GM21619 (cell line): ENCODE data around the gene PRPF38A.
"Not testable (repeated sequence)": the region's sequence is repeated elsewhere in the genome, so short reads cannot be mapped to it uniquely, and the experiment has no call there.

Experiments
- ATAC-seq: cut with Tn5 transposase; IDR thresholded peaks from one replicate; pipeline ENCODE4 v1.9.1; 2021; ENCODE audit not compliant: unreplicated experiment

The PRPF38A gene

GRCh38 chr1:52404116-52404974 is at the start of gene PRPF38A, which contains the start of gene ORC1:
Gene PRPF38A, plus strand, starts transcription at chr1:52404602. Its CDS starts 148 bp downstream, at chr1:52404750.
Gene ORC1, minus strand, starts transcription at chr1:52404423. Its CDS starts 2,200 bp downstream, at chr1:52402223.
- peak; percentile 92 for ATAC-seq

DNA sequence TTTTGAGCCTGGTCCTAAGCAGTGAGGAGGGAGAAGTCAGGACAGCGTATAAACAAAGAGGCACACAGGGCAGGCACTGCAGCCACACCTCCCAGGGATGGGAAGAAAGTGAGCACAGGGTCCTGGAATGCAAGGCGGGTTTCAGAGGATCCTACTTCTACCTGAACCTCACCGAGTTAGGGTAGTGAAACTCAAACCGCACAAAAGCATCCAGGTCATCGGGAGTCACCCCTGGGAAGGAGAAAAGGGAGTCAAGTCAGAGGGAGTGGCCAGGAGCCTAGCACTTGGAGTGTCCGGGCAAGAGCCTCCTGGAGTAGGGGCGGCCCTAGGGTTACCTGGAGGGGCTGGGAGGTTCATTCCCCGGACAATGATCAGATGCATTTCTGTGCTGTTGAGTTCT is 49.0 kb upstream of the PRPF38A start:
- ATAC-seq, result no peak

DNA sequence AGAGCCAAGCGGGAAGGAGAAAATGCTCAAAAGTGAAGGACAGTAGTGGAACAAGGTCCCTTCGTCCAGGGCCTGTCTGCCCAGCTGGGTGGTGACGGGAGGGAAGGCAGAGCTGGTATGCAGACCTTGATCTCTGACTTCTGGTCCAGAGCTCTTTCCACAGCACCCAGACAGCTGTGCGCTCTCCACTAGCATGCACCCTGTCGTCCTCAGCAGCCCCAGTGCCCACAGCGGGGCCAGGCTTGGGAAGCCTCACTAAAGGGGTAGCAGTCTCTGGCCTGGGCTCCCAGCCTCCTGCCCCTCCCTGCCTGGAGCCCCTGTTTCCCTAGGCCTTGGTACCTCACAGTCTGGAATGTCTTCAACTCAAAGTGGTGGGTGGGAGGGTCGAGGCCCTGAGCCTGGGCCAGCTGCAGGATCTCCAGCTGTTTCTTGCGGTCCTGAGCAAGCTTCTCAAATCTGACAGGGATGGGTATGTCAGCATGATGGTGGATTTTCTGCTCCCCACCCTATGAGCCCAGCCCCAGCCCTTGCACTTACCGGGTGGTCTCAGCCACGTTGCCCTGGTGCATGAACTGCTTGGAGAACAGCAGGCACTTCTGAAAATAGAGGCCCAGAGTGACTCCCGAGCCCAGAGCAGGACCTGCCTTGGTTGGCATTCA is 48.4 kb upstream of the PRPF38A start:
- no peak for ATAC-seq

GRCh38 chr1:52356818-52357355 is 47.5 kb upstream of the PRPF38A start:
- ATAC-seq, result no peak

- ATAC-seq, result no peak
Measured at GRCh38 chr1:52357397-52357796, 47.0 kb upstream of the PRPF38A start.

DNA sequence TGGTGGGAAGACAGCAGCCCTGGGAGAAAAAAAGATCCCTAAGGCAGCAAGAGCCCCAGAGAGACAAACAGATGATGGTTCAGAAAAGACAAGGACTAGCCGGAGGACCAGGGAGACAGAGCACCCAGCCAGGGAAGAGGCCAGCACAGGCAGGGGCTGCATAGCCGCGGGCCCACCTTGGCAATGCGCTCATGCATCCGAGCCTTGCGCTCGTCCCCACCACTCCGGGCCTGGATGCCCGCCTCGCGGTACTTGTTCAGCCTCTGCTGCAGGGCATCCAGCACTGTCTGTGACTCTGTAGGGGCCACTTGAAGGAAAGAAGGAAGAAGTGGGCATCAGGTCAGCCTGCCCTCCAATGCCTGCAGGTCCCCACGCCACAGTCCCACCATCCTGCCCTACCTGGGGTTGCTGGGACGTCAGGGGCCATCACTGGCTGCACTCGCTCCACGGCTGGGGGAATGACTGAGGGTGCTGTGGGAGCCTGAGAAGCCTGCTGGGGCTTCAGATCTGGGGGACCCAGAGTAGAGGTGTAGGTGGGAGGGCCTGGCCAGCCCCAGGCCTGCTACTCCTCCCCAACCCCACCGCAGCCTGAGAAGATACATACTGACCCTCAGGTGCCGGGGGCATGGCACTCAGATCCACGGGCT is 45.4 kb upstream of the PRPF38A start:
- no peak for ATAC-seq

DNA sequence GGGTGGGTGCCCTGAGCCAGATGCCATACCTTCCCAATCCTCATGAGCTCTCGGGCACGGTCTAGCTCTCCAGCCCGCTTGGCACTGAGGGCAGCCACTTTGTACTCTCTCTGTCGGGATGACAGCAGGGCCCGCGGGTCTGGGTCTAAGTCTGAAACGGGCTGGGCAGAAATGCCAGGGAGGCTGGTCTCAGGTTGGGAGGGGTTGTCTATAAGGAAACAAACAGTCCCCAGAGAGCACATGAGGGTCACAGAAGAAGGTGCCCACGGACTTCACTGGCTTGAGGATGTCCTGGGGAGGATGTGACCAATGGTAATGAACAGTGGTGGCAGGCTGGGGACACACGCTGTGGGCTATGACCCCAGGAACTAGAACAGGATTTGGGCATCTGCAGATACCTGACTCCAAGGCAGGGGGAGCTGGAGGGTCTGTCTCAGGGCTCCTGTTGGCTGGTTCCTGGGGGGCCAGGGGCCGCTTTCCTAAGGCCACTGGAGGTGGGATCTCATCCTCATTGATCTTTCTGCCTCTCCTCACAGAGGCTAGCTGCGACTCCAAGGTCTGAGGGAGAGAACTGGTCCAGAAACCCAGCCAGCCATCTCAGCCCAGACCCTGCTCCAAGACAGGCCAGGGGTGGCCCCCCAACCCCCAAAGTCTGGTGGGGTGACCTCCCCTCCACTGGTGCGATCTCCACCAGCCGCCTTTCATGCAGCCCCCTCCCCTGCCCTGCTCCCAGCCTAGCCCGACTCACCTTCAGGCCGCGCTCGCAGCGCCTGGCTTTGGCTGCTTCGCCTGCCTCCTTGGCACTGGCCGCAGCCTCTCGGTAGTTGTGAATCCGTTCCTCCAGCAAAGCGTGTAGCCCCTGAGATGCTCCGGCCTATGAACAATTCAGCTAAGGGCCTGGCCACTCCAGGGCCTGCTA is 44.5 kb upstream of the PRPF38A start:
- ATAC-seq, result no peak

- ATAC-seq, result no peak
Measured at GRCh38 chr1:52360595-52360968, 43.8 kb upstream of the PRPF38A start.

DNA sequence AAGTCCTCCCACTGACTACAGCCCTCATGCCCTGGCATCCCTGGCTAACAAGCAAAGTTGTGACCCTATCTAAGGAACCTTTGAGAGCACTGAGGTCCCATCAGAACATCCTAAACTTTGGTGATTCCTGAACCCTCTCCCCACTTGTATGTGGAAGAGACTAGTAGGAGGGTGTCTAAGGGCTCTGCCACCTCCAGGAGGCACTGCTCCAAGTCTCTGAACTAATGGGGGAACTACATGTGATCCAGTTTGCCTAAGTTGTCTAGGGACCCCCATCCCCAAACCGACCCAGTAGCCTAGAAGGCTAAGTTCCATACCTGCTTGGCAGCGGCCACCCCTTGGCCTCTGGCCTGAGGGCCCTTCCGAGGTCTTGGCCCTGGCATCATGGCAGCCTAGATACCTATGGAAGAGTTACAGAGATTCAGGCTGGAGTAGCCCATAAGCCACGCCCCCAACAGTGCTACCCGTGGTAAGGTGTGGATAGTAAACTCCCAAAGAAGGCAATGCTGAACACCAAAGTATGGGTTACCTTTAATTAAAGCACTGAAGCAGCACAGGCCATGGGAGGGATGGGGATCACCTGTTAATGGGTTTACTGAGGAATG is 40.1 kb upstream of the PRPF38A start:
- ATAC-seq, result no peak

GRCh38 chr1:52365071-52365745 is 39.2 kb upstream of the PRPF38A start:
- no peak for ATAC-seq

- peak; percentile 91 for ATAC-seq
Measured at GRCh38 chr1:52365746-52366516, 38.5 kb upstream of the PRPF38A start, which contains the start of gene CC2D1B. Gene CC2D1B, minus strand, starts transcription at chr1:52366205. Its CDS starts 1,585 bp downstream, at chr1:52364620.

- no peak for ATAC-seq
Measured at GRCh38 chr1:52366517-52366827, 37.9 kb upstream of the PRPF38A start.

DNA sequence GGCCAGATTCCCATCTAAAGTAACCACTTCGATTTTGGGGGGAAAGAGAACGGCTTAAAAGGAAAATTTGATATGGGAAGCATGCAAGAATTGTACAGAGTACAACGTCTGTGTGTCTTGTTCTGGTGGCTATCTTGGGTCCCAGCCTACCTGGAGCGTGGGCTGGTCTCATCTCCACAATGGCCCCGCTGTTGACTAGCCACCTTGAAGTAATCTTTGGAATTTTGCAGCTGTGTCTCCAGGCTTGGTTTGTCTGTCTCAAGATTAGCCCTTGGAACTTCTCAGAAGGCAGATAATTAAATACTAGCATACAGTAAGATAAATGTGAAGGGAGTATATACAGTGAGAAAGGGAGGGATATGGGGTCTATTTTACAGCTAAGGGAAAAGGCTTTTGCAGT is 37.1 kb upstream of the PRPF38A start:
- ATAC-seq, result no peak

GRCh38 chr1:52368383-52369172 is 35.8 kb upstream of the PRPF38A start:
- no peak for ATAC-seq

- not testable (repeated sequence) for ATAC-seq
Measured at GRCh38 chr1:52369851-52370250, 34.6 kb upstream of the PRPF38A start.

GRCh38 chr1:52385376-52385775 is 19.0 kb upstream of the PRPF38A start:
- ATAC-seq, result no peak

- ATAC-seq, result no peak
Measured at GRCh38 chr1:52386458-52386857, 17.9 kb upstream of the PRPF38A start.

GRCh38 chr1:52393174-52393573 is 11.2 kb upstream of the PRPF38A start:
- ATAC-seq, result no peak
